Left forelimb (tissue), 1 donor: ENCODE data around the gene KRTCAP3.
"Not testable (repeated sequence)": the region's sequence is repeated elsewhere in the genome, so short reads cannot be mapped to it uniquely, and the experiment has no call there.

Source experiments
- DNase-seq: peaks from one replicate; pipeline ENCODE4 v3.0.0-alpha.2; 2018; ENCODE audit warnings: low spot score

KRTCAP3 gene, protein sequence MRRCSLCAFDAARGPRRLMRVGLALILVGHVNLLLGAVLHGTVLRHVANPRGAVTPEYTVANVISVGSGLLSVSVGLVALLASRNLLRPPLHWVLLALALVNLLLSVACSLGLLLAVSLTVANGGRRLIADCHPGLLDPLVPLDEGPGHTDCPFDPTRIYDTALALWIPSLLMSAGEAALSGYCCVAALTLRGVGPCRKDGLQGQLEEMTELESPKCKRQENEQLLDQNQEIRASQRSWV

DNA sequence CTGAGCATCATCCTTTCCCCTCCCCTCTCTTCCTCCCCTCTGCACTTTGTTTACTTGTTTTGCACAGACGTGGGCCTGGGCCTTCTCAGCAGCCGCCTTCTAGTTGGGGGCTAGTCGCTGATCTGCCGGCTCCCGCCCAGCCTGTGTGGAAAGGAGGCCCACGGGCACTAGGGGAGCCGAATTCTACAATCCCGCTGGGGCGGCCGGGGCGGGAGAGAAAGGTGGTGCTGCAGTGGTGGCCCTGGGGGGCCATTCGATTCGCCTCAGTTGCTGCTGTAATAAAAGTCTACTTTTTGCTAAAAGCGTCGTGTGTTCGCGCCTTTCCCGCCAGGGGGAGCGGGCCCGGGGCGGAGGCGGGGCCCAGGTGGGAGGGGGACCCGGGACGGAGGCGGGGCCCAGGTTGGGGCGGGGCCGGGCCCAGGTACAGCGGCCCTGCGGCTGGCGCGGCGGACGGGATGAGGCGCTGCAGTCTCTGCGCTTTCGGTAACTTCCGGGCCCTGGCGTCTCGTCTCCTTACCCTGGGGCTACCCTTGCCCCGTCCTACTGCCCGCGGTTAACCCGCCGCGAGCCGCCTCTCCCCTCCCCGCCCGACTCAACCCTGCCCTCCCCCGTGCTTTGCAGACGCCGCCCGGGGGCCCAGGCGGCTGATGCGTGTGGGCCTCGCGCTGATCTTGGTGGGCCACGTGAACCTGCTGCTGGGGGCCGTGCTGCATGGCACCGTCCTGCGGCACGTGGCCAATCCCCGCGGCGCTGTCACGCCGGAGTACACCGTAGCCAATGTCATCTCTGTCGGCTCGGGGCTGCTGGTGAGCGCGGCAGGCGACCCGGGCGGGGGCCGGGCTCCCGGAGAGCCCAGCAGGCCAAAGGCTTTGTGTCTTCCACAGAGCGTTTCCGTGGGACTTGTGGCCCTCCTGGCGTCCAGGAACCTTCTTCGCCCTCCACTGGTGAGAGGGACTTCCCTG lies at the start of gene KRTCAP3:
Gene KRTCAP3 (plus strand): TSS at position 424 of the 962 bp plus-strand sequence. CDS start 32 bp downstream, at position 456.
- no peak for DNase-seq

DNA sequence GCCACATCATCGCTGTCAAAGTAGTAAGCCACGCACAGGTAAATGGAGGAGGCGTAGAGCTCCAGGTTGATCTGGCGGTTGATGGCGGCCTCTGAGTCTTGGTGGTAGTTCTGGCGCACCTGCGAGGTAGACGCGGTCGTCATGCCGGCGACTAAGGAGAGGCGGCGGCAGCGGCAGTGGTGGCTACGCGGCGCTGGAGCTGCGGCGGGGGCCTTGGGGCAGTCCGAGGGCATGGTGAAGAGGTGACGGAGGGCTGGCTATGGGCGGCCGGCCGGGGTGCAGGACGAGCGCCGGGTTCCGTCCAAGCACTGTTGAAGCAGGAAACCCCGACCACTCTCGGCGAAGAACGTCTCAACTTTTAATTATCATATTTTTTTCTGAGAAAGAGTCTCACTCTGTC lies 49.0 kb upstream of the KRTCAP3 start:
- DNase-seq: no peak

DNA sequence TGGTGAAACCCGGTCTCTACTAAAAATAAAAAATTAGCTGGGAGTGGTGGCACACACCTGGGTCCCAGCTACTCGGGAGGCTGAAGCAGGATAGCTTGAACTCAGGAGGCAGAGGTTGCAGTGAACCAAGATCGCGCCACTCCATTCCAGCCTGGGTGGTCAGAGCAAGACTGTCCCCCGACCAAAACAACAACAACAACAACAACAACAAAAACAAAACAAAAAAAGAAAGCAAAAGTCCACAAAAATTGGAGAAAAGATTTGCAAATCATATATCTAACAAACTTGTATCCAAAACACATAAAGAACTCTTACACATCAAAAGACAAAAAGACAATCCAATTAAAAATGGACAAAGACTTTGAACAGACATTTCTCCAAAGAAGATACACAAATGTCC lies 43.2 kb upstream of the KRTCAP3 start:
- DNase-seq: no peak

DNA sequence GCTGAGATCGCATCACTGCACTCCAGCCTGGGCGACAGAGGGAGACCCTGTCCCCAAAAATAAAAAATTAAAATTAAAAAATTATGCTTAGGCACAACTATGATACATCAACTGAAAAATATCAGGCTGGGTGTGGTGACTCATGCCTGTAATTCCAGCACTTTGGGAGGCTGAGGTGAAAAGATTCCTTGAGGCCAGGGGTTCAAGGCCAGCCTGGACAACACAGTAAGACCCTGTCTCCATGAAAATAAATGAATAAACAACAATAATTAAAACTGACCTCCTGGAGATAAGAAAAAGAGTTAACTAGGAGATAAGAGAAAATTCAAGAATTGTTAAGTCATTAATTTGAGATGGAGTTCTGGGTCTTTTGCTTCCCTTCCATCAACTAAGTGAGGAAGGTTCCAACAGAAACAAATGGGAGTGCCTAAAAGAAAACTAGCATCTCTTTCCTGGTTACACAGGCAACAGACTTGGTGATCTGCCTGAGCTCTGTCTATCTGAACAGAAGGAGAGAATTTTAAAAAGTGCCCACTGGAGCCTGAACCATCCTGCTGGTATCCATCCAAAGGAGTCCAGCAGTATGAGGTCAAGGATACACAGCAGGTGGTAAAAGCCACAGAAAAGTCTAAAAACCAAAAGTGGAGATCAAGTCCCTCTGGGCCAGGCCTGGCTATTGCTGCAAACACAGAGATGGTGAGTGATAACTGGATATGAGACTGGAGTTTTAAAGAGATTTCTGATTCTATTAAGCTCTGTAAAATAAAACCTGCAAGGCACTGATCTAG lies 41.6 kb upstream of the KRTCAP3 start:
- DNase-seq: no peak

DNA sequence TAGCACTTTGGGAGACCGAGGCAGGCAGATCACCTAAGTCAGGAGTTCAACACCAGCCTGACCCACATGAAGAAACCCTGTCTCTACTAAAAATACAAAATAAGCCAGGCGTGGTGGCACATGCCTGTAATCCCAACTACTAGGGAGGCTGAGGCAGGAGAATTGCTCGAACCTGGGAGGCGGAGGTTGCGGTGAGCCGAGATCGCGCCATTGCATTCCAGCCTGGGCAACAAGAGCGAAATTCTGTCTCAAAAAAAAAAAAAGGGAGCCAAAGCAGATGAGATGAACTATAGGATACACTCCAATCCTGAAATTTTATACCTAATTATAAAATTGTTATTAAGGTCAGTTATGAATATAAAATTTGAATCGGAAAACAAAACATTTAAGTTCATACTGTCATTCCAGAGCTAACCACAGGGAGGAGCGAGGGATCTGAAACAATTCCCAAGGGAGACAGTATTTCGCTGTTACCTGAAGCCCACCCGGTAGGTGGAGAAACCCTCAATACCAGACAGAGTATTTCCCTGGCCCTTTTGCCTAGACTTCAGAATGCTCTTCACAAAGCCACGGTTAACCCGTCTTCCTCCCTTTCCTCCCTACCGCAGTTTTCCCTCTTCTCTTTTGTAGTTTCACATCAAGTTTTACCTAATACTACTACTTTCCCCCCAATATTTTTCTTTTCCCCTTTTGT lies 34.2 kb upstream of the KRTCAP3 start:
- no peak for DNase-seq

DNA sequence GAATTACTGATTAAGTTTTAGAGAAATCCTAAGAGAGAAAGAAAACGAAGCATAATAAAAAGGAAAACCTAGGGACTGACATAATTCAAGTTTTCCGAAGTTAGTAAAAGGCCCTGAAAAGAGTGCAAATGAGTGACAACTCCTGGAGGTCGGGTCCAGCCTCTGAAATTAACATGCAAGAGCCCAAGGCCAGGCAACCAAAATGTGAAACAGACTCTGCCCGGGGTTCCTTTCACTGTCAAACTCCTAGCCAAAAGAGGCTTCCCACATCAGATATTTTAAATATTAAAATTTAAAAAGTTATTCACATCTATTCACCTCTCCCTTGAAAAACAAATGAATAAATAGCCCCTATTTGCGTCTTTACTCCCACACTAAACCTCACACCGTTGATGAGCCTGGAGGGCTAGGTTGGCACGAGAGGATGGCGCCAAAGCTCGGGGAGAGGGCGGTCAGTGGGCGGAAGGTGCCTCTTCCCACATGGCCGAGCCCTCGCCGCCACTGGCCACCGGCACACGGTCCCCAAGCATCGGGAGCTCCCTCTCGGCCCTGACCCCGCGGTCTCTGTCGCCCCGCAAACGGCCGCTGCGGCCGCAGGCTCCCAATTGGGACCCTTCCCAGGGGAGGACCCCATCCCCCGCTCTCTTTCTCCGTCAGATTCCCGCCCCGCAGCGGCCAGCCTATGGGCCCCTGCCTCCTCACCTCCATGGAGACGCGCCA lies 33.4 kb upstream of the KRTCAP3 start:
- no peak for DNase-seq

DNA sequence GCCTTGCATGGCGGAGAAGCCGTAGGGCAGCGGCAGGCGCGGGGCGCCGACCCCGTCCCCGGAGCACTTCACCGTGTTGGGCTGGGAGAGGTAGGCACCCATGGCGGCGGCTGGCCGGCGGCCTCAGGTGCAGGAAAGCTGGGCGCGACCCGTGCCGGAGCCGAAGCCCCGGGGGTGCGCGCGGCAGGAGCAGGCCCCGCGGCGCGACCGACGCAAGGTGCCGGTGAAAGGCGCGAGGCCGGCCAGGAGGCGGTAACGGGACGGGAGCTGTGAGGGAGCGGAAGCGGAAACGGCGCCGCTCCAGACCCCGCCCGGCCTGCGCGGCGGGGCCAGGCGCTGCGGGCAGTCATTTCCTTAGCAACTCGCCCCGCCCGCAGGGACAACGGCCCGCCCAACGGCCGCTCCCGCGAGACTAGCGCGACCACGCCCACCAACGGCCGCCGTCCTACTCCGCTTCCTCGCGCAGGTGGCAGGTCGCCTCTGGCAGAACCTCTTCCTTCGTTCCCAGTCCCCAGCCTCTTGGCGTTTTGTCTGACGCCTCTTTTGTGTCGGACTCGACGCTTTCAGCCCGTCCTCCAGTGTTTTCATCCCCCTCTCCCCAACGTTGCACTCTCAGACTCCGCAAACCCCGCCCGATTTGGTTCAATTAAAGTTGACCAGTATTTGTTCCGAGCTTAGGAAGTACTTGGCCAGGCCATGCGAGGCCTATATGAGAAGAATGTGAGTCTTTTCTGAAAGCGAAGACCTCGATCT lies 32.7 kb upstream of the KRTCAP3 start, which contains the start of gene PPM1G:
Gene PPM1G (minus strand): TSS at position 271 of the 753 bp plus-strand sequence. CDS start 169 bp downstream, at position 102.
- peak; percentile 96 for DNase-seq

DNA sequence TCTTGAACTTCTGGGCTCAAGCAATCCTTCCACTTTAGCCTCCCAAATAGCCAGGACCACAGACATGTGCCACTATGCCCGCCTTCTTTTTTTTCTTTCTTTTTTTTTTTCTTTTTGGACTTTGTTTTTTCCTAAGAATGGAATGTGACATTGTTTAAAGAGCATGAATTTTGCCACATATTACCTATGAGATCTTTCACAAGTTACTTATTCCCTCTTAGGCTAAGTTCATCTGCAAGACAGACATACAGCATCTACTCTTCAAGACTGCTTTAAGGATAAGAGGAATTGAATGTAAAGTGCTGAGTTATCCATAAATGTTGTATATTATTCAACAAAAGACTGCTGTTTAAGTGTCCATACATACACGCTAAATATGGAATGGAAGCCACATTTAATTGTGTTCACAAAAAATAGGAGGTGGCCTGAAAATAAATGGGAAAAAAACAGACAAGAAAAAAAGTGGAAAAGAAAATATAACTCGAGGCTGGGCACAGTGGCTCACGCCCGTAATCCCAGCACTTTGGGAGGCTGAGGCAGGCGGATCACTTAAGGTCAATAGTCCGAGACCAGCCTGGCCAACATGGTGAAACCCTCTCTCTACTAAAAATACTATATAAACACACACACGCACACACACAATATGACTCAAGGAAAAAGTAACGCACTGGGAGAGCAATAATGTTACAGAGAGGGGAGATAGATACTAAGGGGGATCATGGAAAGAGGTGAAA lies 29.6 kb upstream of the KRTCAP3 start:
- no peak for DNase-seq

DNA sequence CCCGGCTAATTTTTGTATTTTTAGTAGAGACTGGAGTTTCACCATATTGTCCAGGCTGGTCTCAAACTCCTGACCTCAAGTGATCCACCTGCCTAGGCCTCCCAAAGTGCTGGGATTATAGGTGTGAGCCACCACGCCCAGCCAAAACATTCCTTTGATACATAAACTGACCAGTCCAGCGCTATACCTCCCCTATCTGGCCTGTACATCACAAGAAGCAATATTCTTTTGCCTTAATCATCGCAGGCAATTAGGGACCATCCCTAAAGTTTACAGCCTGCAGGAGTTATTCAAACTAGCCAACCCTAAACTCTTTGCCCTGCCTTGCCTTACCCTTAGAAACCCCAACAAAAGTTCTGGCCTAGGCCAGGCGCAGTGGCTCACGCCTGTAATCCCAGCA lies 26.0 kb upstream of the KRTCAP3 start:
- DNase-seq: no peak

DNA sequence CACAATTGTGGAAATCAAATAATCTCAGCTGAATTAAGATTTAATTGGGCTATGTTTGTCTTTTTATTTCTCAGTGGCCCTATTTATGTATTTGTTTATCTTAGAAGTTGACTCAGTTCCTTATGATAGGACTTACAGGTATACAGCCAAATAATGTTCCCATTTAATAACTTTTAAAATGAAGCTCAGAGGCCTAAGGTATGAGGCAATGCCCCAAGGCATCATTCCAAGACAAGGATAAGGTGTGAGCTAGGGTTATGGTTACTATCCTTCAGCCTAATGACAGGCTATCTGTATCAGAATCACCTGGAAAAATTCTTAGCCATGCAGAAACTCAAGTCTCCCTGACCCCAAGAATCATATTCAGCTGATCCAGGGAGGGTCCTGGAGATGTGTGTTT lies 21.2 kb upstream of the KRTCAP3 start:
- DNase-seq: no peak

DNA sequence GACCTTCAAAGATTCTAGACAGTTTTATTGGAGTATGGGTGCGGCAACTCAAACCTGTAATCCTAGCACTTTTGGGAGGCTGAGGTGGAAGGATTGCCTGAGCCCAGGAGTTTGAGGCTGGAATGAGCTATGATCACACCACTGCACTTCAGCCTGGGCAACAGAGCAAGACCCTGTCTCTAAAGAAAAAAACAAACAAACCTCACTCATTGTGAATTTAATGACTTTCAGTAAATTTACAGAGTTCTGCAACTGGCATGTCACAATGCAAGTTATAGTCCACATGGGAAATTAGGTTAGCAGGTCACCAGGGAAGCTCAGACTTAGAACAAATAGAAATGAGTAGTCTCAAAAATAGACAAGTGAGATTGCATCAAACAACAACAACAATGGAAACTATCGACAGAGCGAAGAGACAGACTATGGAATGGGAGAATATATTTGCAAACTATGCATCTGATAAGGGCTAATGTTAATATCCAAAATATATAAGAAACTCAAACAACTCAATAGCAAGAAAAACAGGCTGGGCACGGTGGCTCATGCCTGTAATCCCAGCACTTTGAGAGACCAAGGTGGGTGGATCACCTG lies 20.4 kb upstream of the KRTCAP3 start:
- DNase-seq: no peak

DNA sequence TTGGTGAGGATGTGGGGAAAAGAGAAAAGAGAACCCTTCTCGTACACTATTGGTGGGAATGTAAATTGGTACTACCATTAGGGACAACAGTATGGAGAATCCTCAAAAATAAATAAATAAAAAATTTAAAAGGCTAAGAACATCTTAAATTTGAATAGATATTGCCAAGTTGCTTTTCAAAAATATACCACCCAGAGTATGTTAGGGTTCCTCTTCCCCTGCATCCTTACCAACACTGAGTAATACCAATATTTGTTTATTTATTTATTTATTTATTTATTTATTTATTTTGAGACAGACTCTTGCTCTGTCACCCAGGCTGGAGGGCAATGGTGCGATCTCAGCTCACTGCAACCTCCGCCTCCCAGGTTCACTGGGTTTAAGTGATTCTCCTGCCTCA lies 19.2 kb upstream of the KRTCAP3 start:
- DNase-seq: no peak

DNA sequence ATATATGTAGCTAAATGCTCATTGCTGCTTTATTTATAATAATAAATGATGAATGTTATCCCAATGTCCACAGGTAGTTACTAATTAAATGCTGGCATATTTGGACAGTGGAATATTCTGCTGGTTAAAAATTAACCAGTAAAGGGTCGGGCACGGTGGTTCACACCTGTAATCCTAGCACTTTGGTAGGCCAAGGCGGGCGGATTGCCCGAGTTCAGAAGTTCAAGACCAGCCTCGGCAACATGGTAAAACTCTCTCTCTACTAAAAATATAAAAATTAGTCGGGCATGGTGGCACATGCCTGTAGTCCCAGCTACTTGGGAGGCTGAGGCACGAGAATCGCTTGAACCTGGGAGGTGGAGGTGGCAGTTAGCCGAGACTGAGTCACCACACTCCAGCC lies 17.1 kb upstream of the KRTCAP3 start:
- DNase-seq: not testable (repeated sequence)

DNA sequence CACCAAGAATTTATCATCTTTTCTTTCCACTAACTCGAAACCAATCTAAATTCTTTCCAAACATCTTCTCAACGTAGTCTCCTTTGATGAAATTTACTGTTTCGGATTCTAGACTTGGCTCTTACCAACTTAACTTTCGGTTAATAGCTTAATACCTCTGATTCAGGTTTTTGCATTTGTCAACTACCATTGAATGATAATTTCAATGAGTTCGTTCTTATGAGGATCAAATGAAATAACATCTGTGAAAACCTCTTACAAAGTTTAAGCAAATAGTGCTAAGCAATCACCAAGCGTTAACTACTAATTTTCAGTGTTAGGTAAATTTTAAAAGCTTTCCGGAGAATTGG lies 14.3 kb upstream of the KRTCAP3 start:
- no peak for DNase-seq

DNA sequence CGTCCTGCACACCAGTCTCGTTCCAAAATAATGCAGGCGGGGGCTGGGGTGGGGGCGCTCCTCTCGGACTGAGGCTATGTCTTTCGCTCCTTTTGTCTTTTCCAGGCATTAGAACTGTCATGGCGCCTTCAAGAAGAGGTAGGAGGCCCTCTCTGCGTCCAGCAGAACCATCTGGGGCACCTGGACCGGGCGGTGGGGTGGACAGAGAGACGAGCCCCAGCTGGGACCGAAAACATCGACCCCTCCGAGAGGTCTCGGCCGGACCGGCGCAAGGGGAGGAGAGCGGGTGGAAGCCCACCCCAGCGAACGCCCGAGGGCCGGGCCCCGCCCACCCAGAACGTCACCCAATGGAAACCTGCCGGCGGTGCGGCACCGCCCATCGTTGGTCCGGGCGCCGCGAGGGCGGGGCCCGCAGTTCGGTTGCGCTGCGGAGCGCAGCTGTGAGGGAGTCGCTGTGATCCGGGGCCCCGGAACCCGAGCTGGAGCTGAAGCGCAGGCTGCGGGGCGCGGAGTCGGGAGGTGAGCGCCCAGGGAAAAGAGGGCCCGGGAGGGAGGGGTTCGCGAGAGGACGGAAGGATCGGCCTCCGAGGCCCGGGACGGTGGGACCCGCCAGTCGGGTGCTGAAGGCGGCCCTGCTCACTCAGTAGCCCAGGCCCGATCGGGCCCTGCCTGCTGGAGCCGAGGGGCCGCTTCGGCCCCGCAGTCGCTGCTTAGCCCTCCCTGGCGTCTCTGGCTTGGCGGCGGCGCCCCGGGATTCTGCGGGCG lies 13.8 kb upstream of the KRTCAP3 start, which contains the start of gene NRBP1:
Gene NRBP1 (plus strand): TSS at position 419 of the 765 bp plus-strand sequence. CDS start 4,643 bp downstream, outside the sequence.
- DNase-seq: peak; percentile 97

DNA sequence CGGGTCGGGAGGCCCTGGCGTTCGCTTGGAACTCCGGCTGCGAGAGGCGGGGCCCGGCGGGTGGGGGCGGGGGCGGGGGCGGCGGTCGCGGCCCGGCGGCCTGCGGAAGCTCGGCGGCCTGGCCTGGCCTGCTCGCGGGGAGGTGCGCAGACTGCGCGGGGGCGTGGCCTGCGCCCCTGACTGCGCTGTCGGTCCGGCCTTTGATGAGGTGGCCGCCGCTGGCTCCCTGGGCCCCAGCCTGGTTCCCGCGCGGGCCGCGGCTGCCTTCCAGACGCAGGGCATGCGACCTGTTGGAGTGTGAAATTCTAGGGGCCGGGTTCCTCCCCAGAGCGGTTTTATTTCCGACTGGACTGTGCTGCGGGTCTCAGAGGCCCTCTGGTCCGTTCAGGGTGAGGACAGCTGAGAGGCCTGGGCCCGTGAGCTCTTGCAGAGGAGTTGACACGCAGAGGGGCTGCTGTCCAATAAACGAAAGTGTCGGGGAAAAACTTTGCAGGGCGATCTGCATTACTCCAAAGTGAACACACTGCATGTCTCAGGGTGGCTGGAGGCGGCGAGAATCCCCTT lies 13.1 kb upstream of the KRTCAP3 start:
- DNase-seq: no peak

DNA sequence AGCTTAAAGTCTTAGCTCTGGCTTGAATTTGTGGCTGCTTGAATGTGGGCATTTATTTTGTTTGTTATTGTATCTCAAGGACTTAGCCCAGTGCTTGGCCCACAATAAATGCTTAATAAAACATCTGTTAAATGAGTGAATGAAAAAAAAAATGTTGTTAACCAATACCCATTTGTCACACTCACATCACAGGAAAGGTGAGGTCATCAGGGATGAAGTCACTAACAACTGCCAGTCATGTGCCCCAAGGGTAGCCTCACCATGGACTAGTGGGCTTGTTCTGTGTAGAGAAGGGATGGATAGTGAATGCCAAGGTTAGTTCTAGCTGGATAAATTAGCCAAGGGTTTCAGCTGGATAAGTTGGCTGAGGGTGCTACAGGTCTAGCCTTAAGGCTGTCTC lies 10.8 kb upstream of the KRTCAP3 start:
- no peak for DNase-seq

DNA sequence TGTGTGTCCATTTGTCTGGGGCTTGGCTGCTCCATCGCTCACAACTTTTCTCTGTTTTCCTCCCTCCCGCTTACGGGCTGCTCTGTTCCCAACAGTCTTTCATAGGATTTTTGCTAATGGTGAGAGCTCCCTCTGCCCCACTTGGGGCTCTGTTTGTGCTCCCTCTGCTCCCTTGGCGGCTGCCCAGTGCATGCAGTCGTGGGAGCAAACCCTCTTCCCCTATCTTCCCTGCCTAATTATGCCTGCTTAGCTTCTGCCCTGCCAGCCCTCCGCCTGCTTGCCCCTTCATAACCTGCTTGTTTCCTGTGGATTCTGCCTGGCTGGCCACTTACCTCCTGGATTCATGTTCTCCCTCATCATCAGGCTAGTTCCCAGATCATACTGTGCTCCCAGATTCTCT lies 6.6 kb upstream of the KRTCAP3 start:
- no peak for DNase-seq
